ENCODE results near the gene CASZ1. TPM values are rescaled to one million over a fixed set of nuclear protein-coding genes. Genes with fewer than 3 reads are reported as not detected.

The CASZ1 gene
- total RNA-seq, 1 experiment from 2014 or later, result 15.2 TPM

GRCh38 chr1:10717296-10718082 lies 79.0 kb downstream of the CASZ1 start:
- no peaks in the 10 kb centered on the region for H3K9me2 ChIP-seq (ENCODE audit: insufficient read depth)
- H3F3A ChIP-seq (ENCODE audit: insufficient read depth, low read depth), result no peaks in the 10 kb centered on the region
- BruUV-seq (replicated peaks), result no TSS peak
- H3K27me3 ChIP-seq (ENCODE audit: insufficient read depth, low read depth), result no peaks in the 10 kb centered on the region
- no peak for DNase-seq
- ChIA-PET POLR2A (ENCODE audit: unreplicated experiment) (no interaction called here), CTCF (interaction anchor here (0.7 kb wide), 1 partner anchor 1151 kb away, joined by 9 read pairs; no protein-coding TSS in a partner anchor)
- H3K9me3 ChIP-seq (ENCODE audit: insufficient read depth, low read depth), result no peaks in the 10 kb centered on the region
- TF ChIP-seq EZH2 (IDR thresholded peaks at IDR 0.05; ENCODE audit: low read depth), result no peak
- TF ChIP-seq, protein P1, sequence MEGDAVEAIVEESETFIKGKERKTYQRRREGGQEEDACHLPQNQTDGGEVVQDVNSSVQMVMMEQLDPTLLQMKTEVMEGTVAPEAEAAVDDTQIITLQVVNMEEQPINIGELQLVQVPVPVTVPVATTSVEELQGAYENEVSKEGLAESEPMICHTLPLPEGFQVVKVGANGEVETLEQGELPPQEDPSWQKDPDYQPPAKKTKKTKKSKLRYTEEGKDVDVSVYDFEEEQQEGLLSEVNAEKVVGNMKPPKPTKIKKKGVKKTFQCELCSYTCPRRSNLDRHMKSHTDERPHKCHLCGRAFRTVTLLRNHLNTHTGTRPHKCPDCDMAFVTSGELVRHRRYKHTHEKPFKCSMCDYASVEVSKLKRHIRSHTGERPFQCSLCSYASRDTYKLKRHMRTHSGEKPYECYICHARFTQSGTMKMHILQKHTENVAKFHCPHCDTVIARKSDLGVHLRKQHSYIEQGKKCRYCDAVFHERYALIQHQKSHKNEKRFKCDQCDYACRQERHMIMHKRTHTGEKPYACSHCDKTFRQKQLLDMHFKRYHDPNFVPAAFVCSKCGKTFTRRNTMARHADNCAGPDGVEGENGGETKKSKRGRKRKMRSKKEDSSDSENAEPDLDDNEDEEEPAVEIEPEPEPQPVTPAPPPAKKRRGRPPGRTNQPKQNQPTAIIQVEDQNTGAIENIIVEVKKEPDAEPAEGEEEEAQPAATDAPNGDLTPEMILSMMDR (conservative IDR thresholded peaks at IDR 0.05), result no peak
- intact Hi-C loops (cut with micrococcal nuclease; ENCODE audit: unreplicated experiment), result no loop called here
- no peak overlapping the region for H3K27ac ChIP-seq
- H4K20me1 ChIP-seq (ENCODE audit: insufficient read depth), result no peaks in the 10 kb centered on the region
- H3K4me3 ChIP-seq, result no peak overlapping the region
- no peak overlapping the region for H3K4me2 ChIP-seq
- H3K36me3 ChIP-seq (ENCODE audit: low read depth), result no peaks in the 10 kb centered on the region
- H3K79me2 ChIP-seq (ENCODE audit: low read depth), result no peaks in the 10 kb centered on the region
- no peak overlapping the region for H2AFZ ChIP-seq
- H3K4me1 ChIP-seq (replicated peaks; ENCODE audit: insufficient read depth), result no peaks in the 10 kb centered on the region

DNA sequence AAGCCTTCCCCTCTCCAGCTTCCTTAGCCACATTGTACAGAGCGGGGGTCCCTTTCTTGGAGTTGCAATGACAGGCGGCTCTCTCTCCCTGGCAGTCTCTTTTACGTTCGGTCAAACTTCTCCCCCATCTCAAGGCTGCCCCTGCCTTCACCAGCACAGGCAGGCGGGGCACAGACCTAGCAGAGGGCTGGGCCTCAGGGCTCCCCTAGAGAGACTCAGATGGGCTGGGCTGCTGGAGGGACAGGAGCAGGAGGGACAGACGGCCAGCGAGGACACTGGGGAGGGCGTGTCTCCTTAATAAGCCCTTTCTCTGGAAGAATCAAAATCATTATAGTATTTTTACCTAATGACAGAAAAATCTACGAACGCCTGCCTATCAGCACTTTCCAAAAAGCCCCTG lies 79.6 kb downstream of the CASZ1 start:
- Histone ChIP-seq H3F3A (ENCODE audit: insufficient read depth, low read depth) (no peaks in the 10 kb centered on the region), H3K9me3 (ENCODE audit: insufficient read depth, low read depth) (no peaks in the 10 kb centered on the region), H3K4me3 (no peak overlapping the region), H3K4me1 (replicated peaks; ENCODE audit: insufficient read depth) (no peaks in the 10 kb centered on the region), H3K9me2 (ENCODE audit: insufficient read depth) (no peaks in the 10 kb centered on the region), H2AFZ (no peak overlapping the region), H3K79me2 (ENCODE audit: low read depth) (no peaks in the 10 kb centered on the region), H3K4me2 (no peak overlapping the region), H4K20me1 (ENCODE audit: insufficient read depth) (no peaks in the 10 kb centered on the region), H3K27ac (no peak overlapping the region), H3K27me3 (ENCODE audit: insufficient read depth, low read depth) (no peaks in the 10 kb centered on the region), H3K36me3 (ENCODE audit: low read depth) (no peaks in the 10 kb centered on the region)
- intact Hi-C loops (cut with micrococcal nuclease; ENCODE audit: unreplicated experiment), result no loop called here
- TF ChIP-seq, protein P1 (conservative IDR thresholded peaks at IDR 0.05), result no peak
- no peak for TF ChIP-seq EZH2 (IDR thresholded peaks at IDR 0.05; ENCODE audit: low read depth)
- BruUV-seq (replicated peaks), result no TSS peak
- ChIA-PET POLR2A (ENCODE audit: unreplicated experiment) (no interaction called here), CTCF (interaction anchor here (0.7 kb wide), 1 partner anchor 1150 kb away, joined by 9 read pairs; no protein-coding TSS in a partner anchor)
- no peak for DNase-seq

DNA sequence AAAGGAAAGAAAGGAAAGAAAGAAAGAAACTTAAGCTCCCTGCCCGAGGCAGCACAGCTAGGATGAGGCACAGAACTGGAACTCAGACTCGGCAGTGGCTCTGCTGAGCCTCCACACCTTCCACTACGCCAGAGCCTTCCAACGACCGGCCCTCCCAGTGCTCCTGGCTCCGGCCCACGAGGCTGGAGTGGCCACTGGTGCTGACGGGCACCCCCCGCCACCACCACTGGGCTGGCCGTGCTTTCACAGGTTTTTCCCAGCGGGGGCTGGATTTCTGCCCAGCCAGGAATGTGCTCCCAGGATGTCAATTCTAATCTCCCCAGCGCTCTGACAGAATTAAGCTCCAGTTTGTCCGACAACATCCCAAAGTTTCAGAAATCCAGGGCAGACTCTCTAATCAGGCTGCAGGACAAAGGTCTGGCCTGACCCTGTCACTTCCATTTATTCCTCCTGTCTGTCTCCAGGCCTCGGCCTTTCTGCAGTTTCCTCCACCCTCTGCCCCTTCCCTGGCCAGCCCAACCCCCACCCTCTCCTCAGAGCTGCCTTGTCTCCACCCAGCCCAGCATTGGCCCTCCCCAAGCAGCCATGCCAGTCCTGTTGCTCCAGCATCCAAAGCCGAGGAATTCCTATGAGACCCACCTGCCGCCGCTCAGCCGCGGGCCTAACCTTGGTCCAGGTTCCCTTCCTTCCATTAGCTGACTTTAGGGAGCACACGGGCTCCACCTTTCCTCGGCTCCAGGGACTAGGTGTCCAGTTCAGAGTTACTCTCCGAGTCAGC lies 81.9 kb downstream of the CASZ1 start:
- no peak overlapping the region for H3K27ac ChIP-seq
- ChIA-PET POLR2A (ENCODE audit: unreplicated experiment) (no interaction called here), CTCF (no interaction called here)
- H3K4me3 ChIP-seq, result no peak overlapping the region
- H3K79me2 ChIP-seq (ENCODE audit: low read depth), result no peaks in the 10 kb centered on the region
- no TSS peak for BruUV-seq (replicated peaks)
- H2AFZ ChIP-seq, result no peak overlapping the region
- TF ChIP-seq, protein P1 (conservative IDR thresholded peaks at IDR 0.05), result no peak
- TF ChIP-seq EZH2 (IDR thresholded peaks at IDR 0.05; ENCODE audit: low read depth), result no peak
- no peaks in the 10 kb centered on the region for H3K36me3 ChIP-seq (ENCODE audit: low read depth)
- H3K9me3 ChIP-seq (ENCODE audit: insufficient read depth, low read depth), result no peaks in the 10 kb centered on the region
- H3K27me3 ChIP-seq (ENCODE audit: insufficient read depth, low read depth), result no peaks in the 10 kb centered on the region
- no peaks in the 10 kb centered on the region for H4K20me1 ChIP-seq (ENCODE audit: insufficient read depth)
- H3K9me2 ChIP-seq (ENCODE audit: insufficient read depth), result no peaks in the 10 kb centered on the region
- H3K4me2 ChIP-seq, result no peak overlapping the region
- intact Hi-C loops (cut with micrococcal nuclease; ENCODE audit: unreplicated experiment), result no loop called here
- DNase-seq, result no peak
- no peaks in the 10 kb centered on the region for H3K4me1 ChIP-seq (replicated peaks; ENCODE audit: insufficient read depth)
- no peaks in the 10 kb centered on the region for H3F3A ChIP-seq (ENCODE audit: insufficient read depth, low read depth)

Data from PC-9 (cell line).